RWPE1 (cell line): ENCODE measurements around the gene H3-3A.

Experiments used
- CTCF ChIA-PET: fragments of 350-600 bp; sonication (Branson Sonifier 250); formaldehyde crosslinking; extraction: SDS; loops from one replicate; lab custom pipeline; 2021; lab: Yijun Ruan, JAX
- POLR2A ChIA-PET: fragments of 400-600 bp; formaldehyde crosslinking; extraction: SDS; loops from one replicate; lab custom pipeline; 2020; ENCODE audit warnings: antibody characterized with exemption; ENCODE audit not compliant: low non-redundant PET; lab: Yijun Ruan, JAX
- DNase-seq: peaks from one replicate; pipeline ENCODE4 v3.0.0; 2012; ENCODE audit warnings: low spot score
- H3K27ac ChIP-seq: fragments of 450-650 bp; 2 replicates; pipeline ENCODE4 v1.5.1; 2017
- CTCF ChIP-seq: fragments of 450-650 bp; conservative IDR thresholded peaks from 2 replicates; pipeline ENCODE4 v1.5.1; 2017; ENCODE audit warnings: low read depth, mild to moderate bottlenecking

H3-3A gene

DNA sequence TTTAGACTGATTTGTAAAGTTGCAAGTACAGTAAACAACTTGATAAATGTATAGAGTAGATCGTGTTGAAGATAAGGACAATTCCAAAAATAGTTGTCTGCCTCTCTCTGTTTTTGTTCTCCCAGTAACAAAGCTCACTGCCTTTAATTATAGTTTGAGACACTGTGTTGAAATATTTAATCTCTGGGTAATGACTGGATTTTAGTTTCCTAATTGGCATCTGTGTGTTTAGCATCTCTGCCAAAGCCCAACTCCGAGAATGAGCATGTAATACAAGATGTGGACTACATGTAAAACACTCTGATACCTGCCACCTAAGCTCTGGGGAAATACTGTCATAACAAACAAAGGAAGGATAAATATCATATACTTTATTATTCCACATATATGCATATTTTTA, 35.7 kb upstream of the H3-3A start:
- no peak for DNase-seq
- ChIA-PET POLR2A (no interaction called here), CTCF (interaction anchor here (0.6 to 1.0 kb wide), 2 partner anchors 21 to 38 kb away, joined by 3 read pairs; no protein-coding TSS in a partner anchor)
- no peak overlapping the region for H3K27ac ChIP-seq
- no peak for TF ChIP-seq CTCF

DNA sequence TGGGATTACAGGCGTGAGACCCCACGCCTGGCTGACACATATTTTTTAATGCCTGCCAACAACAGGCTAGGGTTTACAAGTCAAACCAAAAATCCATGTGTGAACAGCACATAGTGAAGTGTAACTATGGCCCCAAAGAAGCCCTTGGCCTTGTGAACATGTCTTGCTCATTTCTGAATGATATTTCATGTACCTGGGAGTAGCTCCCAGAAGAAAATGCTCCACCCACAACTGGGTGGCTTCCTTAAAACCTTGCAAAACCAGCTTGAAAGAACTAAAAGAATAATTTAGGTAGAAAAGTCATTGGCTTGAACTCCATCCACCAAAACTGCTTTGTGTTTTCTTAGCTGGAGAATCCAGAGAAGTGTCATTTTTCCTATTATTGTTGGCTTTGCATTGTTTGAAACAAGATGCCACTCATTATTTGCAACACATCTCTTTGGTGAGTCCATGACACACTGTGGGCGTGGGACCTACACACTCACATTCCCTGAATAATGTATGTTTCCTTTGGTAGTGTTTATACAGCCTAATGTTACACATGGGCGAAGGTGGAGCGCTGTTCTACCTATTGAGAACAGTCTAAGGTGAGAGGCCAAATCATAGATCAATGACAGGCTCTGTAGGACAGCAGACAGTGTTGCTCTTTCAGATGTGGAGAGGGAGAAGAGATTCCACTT, 34.8 kb upstream of the H3-3A start:
- ChIA-PET POLR2A (no interaction called here), CTCF (interaction anchor here (0.6 to 1.1 kb wide), 3 partner anchors 28 to 37 kb away, joined by 3 read pairs; no protein-coding TSS in a partner anchor)
- no peak for DNase-seq
- no peak for TF ChIP-seq CTCF
- H3K27ac ChIP-seq, result no peak overlapping the region

GRCh38 chr1:226029093-226029496, 33.4 kb upstream of the H3-3A start:
- TF ChIP-seq CTCF, result no peak
- no peak for DNase-seq
- POLR2A ChIA-PET, result interaction anchor here (1.3 kb wide), 1 partner anchor 33 kb away, joined by 3 read pairs; the partner anchor contains the start of gene H3-3A
- CTCF ChIA-PET, result interaction anchor here (0.5 to 0.6 kb wide), 2 partner anchors 42 to 148 kb away, joined by 4 to 5 read pairs; no protein-coding TSS in a partner anchor
- no peak overlapping the region for H3K27ac ChIP-seq

- DNase-seq, result no peak
- TF ChIP-seq CTCF, result no peak
- ChIA-PET POLR2A (interaction anchor here (1.3 kb wide), 1 partner anchor 32 kb away, joined by 3 read pairs; the partner anchor contains the start of gene H3-3A), CTCF (interaction anchor here (0.6 kb wide), 1 partner anchor 147 kb away, joined by 5 read pairs; no protein-coding TSS in a partner anchor)
- H3K27ac ChIP-seq, result no peak overlapping the region
These were observed 32.8 kb upstream of the H3-3A start for GRCh38 chr1:226029568-226030225.

GRCh38 chr1:226033582-226033981, 28.9 kb upstream of the H3-3A start:
- H3K27ac ChIP-seq, result no peak overlapping the region
- ChIA-PET POLR2A (no interaction called here), CTCF (interaction anchor here (0.6 to 1.2 kb wide), 3 partner anchors 12 to 559 kb away, joined by 3 to 6 read pairs (median 3); no protein-coding TSS in a partner anchor)
- TF ChIP-seq CTCF, result no peak
- DNase-seq, result no peak

DNA sequence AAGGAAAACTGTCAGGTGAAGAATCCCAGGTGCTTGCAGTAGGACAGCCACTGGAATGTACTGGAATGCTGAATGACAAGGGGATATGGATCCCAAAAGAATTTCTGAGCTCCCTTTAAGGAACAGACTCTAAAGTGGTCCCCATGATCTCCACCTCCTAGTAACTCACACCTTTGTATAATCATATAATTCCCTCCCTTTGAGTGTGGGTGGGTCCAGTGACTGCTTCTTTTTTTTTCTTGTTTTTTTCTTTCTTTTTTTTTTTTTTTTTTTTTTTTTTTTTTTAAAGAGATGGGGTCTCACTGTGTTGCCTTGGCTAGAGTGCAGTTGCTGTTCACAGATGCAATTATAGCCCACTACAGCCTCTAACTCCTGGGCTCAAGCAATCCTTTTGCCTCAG, 28.5 kb upstream of the H3-3A start:
- no peak for TF ChIP-seq CTCF
- H3K27ac ChIP-seq, result no peak overlapping the region
- POLR2A ChIA-PET, result no interaction called here
- CTCF ChIA-PET, result interaction anchor here (1.0 to 1.2 kb wide), 3 partner anchors 31 to 559 kb away, joined by 3 to 6 read pairs (median 3); no protein-coding TSS in a partner anchor
- no peak for DNase-seq
